Mesenchymal stem cell (in vitro differentiated cells and primary cell): ENCODE data around the gene DRC7.

Experiments used
- DNase-seq: peaks from one replicate; pipeline ENCODE4 v3.0.0-alpha.2; 2013
- H2AFZ ChIP-seq: one replicate; pipeline ENCODE4 v1.6.1; 2013; ENCODE audit warnings: low read depth, mild to moderate bottlenecking, control low read depth, inconsistent platforms, low read length, moderate library complexity
- H2AK5ac ChIP-seq: 2 replicates; pipeline ENCODE4 v1.6.1; 2013; ENCODE audit warnings: low read length, moderate library complexity, mild to moderate bottlenecking, inconsistent platforms; ENCODE audit not compliant: severe bottlenecking
- H2BK120ac ChIP-seq: one replicate; pipeline ENCODE4 v1.6.1; 2013; ENCODE audit warnings: low read depth, mild to moderate bottlenecking, inconsistent platforms, low read length, moderate library complexity
- H2BK12ac ChIP-seq, 2 experiments: one replicate each; pipeline ENCODE4 v1.6.1; 2013; ENCODE audit warnings: inconsistent platforms in 2 of 2, low read length in 2 of 2, mild to moderate bottlenecking in 2 of 2, moderate library complexity in 2 of 2, control low read depth in 1 of 2
- H2BK15ac ChIP-seq: one replicate; pipeline ENCODE4 v1.6.1; 2013; ENCODE audit warnings: mild to moderate bottlenecking, low read depth, inconsistent platforms; ENCODE audit not compliant: poor library complexity, severe bottlenecking
- H2BK5ac ChIP-seq: 2 replicates; pipeline ENCODE4 v1.6.1; 2013; ENCODE audit warnings: low read depth, mild to moderate bottlenecking, low read length, control low read depth, inconsistent platforms; ENCODE audit not compliant: poor library complexity, severe bottlenecking
- H3K14ac ChIP-seq, 2 experiments: one replicate each; pipeline ENCODE4 v1.6.1; 2013; ENCODE audit warnings: inconsistent platforms in 2 of 2, low read length in 2 of 2, control low read depth in 1 of 2, mild to moderate bottlenecking in 1 of 2, moderate library complexity in 1 of 2
- H3K18ac ChIP-seq, 2 experiments: one replicate each; pipeline ENCODE4 v1.6.1; 2013; ENCODE audit warnings: inconsistent platforms in 2 of 2, low read length in 2 of 2, control low read depth in 1 of 2, low read depth in 1 of 2, mild to moderate bottlenecking in 1 of 2
- H3K23ac ChIP-seq, 2 experiments: one replicate each; pipeline ENCODE4 v1.6.1; 2013; ENCODE audit warnings: inconsistent platforms in 2 of 2, low read length in 2 of 2, mild to moderate bottlenecking in 2 of 2, moderate library complexity in 2 of 2, control low read depth in 1 of 2
- H3K27ac ChIP-seq: 2 replicates; pipeline ENCODE4 v1.5.1; 2013; ENCODE audit warnings: mild to moderate bottlenecking, moderate library complexity, low read length, control low read depth, inconsistent platforms; ENCODE audit not compliant: poor library complexity, severe bottlenecking
- H3K27me3 ChIP-seq, 2 experiments: 2 replicates each; pipeline versions ENCODE4 v1.6.1 to v1.7.0; 2013; ENCODE audit warnings: low read length in 2 of 2, mild to moderate bottlenecking in 2 of 2, moderate library complexity in 2 of 2, control low read depth in 1 of 2, inconsistent platforms in 1 of 2; ENCODE audit not compliant: control insufficient read depth in 1 of 2, insufficient read depth in 1 of 2
- H3K36me3 ChIP-seq, 2 experiments: 2 replicates each; pipeline versions ENCODE4 v1.6.1 to v1.7.0; 2013; ENCODE audit warnings: low read length in 2 of 2, control low read depth in 1 of 2, inconsistent platforms in 1 of 2, low read depth in 1 of 2, mild to moderate bottlenecking in 1 of 2; ENCODE audit not compliant: insufficient read depth in 2 of 2, control insufficient read depth in 1 of 2
- H3K4ac ChIP-seq, 2 experiments: one replicate each; pipeline ENCODE4 v1.6.1; 2013; ENCODE audit warnings: inconsistent platforms in 2 of 2, low read length in 2 of 2, mild to moderate bottlenecking in 2 of 2, moderate library complexity in 2 of 2, control low read depth in 1 of 2, low read depth in 1 of 2
- H3K4me1 ChIP-seq: 2 replicates; pipeline ENCODE4 v1.6.1; 2013; ENCODE audit warnings: low read depth, low read length, control low read depth; ENCODE audit not compliant: control insufficient read depth, insufficient read depth
- H3K4me2 ChIP-seq: 2 replicates; pipeline ENCODE4 v1.6.1; 2013; ENCODE audit warnings: low read length, mild to moderate bottlenecking, inconsistent platforms; ENCODE audit not compliant: poor library complexity, severe bottlenecking
- H3K4me3 ChIP-seq, 2 experiments: 2 replicates each; pipeline versions ENCODE4 v1.5.1 to v1.7.0; 2013; ENCODE audit warnings: low read length in 2 of 2, mild to moderate bottlenecking in 2 of 2, control low read depth in 1 of 2, low read depth in 1 of 2; ENCODE audit not compliant: insufficient read depth in 1 of 2
- H3K79me1 ChIP-seq: replicated peaks from 2 replicates; pipeline ENCODE4 v1.6.1; 2013; ENCODE audit warnings: mild to moderate bottlenecking, control low read depth, low read length, inconsistent platforms; ENCODE audit not compliant: poor library complexity, severe bottlenecking
- H3K9ac ChIP-seq: 2 replicates; pipeline ENCODE4 v1.7.0; 2013; ENCODE audit warnings: mild to moderate bottlenecking, low read length, moderate library complexity
- H3K9me3 ChIP-seq: 2 replicates; pipeline ENCODE4 v1.7.0; 2013; ENCODE audit warnings: mild to moderate bottlenecking, low read length; ENCODE audit not compliant: control insufficient read depth
- H4K8ac ChIP-seq: one replicate; pipeline ENCODE4 v1.6.1; 2013; ENCODE audit warnings: inconsistent platforms, mild to moderate bottlenecking, low read length, moderate library complexity
- H4K91ac ChIP-seq: one replicate; pipeline ENCODE4 v1.6.1; 2013; ENCODE audit warnings: mild to moderate bottlenecking, low read length, inconsistent platforms
- WGBS: methylation state at CpG from one replicate; pipeline ENCODE4 v1.1.7; 2013; ENCODE audit warnings: mixed read lengths; 5-methylcytosine and 5-hydroxymethylcytosine counted together

The DRC7 gene

DNA sequence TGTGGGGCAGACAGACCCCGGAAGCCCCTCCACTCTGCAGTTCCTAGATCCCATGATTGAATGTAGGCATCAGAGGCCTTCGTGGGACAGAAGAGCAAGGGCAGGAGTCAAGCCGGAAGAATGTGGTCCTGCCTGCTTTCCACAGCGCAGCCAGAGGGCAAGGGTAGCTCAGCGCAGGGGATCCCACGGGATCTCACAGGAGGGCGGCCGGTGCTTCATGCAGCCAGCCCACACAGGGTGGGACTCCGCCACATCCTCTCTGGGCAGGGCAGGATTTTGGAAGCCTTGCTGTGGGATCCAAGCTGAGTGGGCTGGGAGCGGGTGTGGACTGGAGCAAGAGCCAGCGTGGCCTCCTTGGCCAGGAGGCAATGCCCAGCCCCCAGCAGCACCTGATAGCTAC, 54.0 kb downstream of the DRC7 start:
- no peaks in the 10 kb centered on the region for H3K9me3 ChIP-seq
- no peak overlapping the region for H3K4me2 ChIP-seq

DNA sequence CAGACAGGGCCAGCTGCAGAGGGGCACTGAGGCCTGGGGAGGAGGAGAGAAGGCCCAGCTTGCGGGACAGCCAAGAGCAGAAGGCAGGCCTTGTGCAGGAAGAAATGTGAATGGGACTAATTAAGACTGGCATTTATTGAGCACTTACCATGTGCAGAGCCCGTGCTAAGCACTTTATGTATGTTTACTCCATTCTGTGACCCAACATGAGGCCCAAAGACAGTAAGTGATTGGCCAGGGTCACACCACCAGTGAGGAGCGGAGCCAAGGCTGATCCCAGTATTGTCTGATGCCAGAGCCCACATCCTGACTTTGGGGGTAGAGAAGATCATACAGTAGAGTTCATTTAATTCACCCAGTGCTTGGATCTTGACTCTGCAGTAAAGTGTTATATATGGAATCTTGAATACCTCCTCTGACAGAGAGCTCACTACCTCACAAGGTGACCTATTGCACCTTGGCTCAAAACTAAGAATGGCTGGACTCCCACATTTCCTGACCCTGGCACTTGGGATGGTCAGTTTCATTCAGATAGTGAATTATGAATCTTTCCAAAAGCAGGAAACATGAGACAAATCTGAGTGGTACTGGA, 54.6 kb downstream of the DRC7 start:
- WGBS = 76% methylated on average over 3 of the region's 3 CpGs
- no peaks in the 10 kb centered on the region for H3K27me3 ChIP-seq

More for the DNA sequence above, 54.0 kb downstream of the DRC7 start:
- Histone ChIP-seq H3K18ac (no peak overlapping the region), H2BK120ac (no peak overlapping the region), H2AK5ac (no peak overlapping the region), H3K4ac (no peak overlapping the region), H4K8ac (no peak overlapping the region), H2BK5ac (no peak overlapping the region), H3K36me3 (peaks cover 32 to 68% of the 10 kb centered on the region in 2 experiments), H2AFZ (no peak overlapping the region), H3K23ac (no peak overlapping the region), H3K79me1 (no peaks in the 10 kb centered on the region), H3K9ac (no peak overlapping the region), H2BK15ac (no peak overlapping the region), H3K27ac (no peak overlapping the region), H3K4me3 (no peak overlapping the region), H3K4me1 (no peaks in the 10 kb centered on the region), H3K14ac (no peak overlapping the region), H2BK12ac (no peak overlapping the region), H4K91ac (no peak overlapping the region), H3K27me3 (no peaks in the 10 kb centered on the region)
- DNase-seq = no peak
- WGBS = 94% methylated on average over 11 of the region's 11 CpGs

DNA sequence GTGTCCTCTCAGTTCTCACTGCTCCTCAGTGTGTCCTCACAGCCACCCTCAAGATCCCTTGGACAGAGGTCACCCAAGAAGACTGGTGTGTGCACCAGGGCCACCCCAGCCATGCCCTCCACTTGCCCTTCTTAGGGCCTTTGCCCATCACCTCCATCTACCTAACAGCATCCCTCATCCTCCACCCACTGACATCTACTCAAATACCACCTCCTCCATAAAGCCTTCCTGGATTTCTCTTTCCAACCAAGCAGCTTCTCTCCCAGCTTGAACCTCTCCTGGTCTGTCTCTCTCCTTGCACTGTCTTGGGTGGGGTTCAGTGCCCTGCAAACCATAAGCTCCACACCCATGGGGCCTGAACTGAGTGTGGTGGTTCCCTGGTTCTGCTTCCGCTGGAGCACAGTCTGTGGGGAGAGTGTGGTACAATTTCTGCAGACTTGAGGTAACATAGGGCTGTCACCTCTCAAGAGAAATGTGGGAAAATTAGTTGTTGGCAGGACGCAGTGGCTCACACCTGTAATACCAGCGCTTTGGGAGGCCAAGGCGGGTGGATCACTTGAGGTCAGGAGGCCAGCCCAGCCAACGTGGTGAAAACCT, 55.3 kb downstream of the DRC7 start:
- Histone ChIP-seq H3K27me3 (no peaks in the 10 kb centered on the region), H3K14ac (no peak overlapping the region), H3K18ac (no peak overlapping the region), H3K4me2 (no peak overlapping the region), H2BK12ac (no peak overlapping the region), H3K4me1 (peaks cover 8% of the 10 kb centered on the region), H3K4ac (no peak overlapping the region), H2AK5ac (no peak overlapping the region), H2BK15ac (no peak overlapping the region), H3K27ac (no peak overlapping the region), H4K91ac (no peak overlapping the region), H2AFZ (no peak overlapping the region), H4K8ac (no peak overlapping the region), H2BK120ac (no peak overlapping the region), H2BK5ac (no peak overlapping the region), H3K4me3 (no peak overlapping the region), H3K79me1 (no peaks in the 10 kb centered on the region), H3K36me3 (peaks cover 20 to 68% of the 10 kb centered on the region in 2 experiments), H3K9me3 (no peaks in the 10 kb centered on the region), H3K9ac (no peak overlapping the region), H3K23ac (no peak overlapping the region)
- DNase-seq = no peak
- WGBS = 93% methylated on average over 5 of the region's 5 CpGs

More for the DNA sequence above, 54.6 kb downstream of the DRC7 start:
- Histone ChIP-seq H3K27ac (no peak overlapping the region), H2BK5ac (no peak overlapping the region), H3K9ac (no peak overlapping the region), H3K4ac (no peak overlapping the region), H3K36me3 (peaks cover 26 to 67% of the 10 kb centered on the region in 2 experiments), H3K79me1 (no peaks in the 10 kb centered on the region), H2BK15ac (no peak overlapping the region), H3K4me2 (no peak overlapping the region), H3K14ac (no peak overlapping the region), H4K91ac (no peak overlapping the region), H3K23ac (no peak overlapping the region), H3K9me3 (no peaks in the 10 kb centered on the region), H2AFZ (no peak overlapping the region), H3K4me3 (no peak overlapping the region), H4K8ac (no peak overlapping the region), H3K4me1 (peaks cover 3% of the 10 kb centered on the region), H2BK12ac (no peak overlapping the region), H2BK120ac (no peak overlapping the region), H3K18ac (no peak overlapping the region), H2AK5ac (no peak overlapping the region)
- DNase-seq = no peak

DNA sequence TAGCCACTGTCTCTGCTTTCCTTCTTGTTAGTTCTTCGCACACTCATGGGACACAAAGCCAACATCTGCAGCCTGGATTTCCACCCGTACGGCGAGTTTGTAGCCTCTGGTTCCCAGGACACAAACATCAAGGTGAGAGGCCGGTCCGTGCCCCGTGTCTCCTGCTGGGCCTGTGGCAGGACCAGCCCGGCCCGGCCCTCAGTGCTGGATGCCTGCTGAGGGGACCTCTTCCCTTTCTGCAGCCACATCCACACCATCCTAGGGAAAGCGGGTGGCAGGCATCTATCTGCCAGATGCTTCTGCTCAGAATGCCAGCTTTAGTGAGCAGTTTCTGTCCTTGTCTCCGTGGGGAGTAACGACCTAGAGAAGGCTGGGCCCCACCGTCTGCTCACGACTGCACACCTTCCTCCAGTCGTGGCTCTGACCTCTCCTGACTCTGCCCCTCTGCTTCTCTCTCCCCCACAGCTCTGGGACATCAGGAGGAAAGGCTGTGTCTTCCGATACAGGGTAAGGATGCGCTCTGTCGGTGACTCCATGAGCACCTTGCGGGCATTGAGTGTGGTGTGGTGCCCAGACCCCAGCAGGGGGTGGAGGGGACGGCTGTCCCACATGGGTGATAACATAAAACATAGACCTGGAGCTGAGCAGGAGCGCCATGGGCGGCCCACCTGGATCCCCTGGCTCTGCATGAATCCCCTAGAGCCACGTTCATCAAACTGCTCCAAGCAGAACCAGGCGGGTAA, 56.4 kb downstream of the DRC7 start:
- no peak overlapping the region for H3K4me2 ChIP-seq

More for the DNA sequence above, 56.4 kb downstream of the DRC7 start:
- Histone ChIP-seq H2AK5ac (no peak overlapping the region), H2BK120ac (no peak overlapping the region), H4K91ac (no peak overlapping the region), H2BK12ac (no peak overlapping the region), H3K9me3 (no peaks in the 10 kb centered on the region), H4K8ac (no peak overlapping the region), H3K9ac (no peak overlapping the region), H3K4ac (no peak overlapping the region), H3K14ac (no peak overlapping the region), H3K18ac (no peak overlapping the region), H2AFZ (no peak overlapping the region), H3K36me3 (peaks cover 29 to 79% of the 10 kb centered on the region in 2 experiments), H2BK5ac (no peak overlapping the region), H3K27me3 (no peaks in the 10 kb centered on the region), H3K4me1 (peaks cover 12% of the 10 kb centered on the region), H2BK15ac (no peak overlapping the region), H3K27ac (no peak overlapping the region), H3K23ac (no peak overlapping the region), H3K4me3 (no peak overlapping the region), H3K79me1 (no peaks in the 10 kb centered on the region)
- DNase-seq = no peak
- WGBS = 95% methylated on average over 24 of the region's 24 CpGs
